Progenitor cell of endocrine pancreas (in vitro differentiated cells): ENCODE measurements around the gene CD164L2. TPM values are rescaled to one million over a fixed set of nuclear protein-coding genes. Genes with fewer than 3 reads are reported as not detected.

ENCODE experiments used
- DNase-seq: peaks from one replicate; pipeline ENCODE4 v3.0.0; 2021; ENCODE audit warnings: low spot score; ENCODE audit not compliant: unreplicated experiment
- H3K27ac Mint-ChIP-seq: 2 replicates; pipeline ENCODE4 v1.8.0; 2021; ENCODE audit warnings: mild to moderate bottlenecking, moderate library complexity, mixed read lengths
- H3K27me3 Mint-ChIP-seq: 2 replicates; pipeline ENCODE4 v1.8.0; 2021; ENCODE audit warnings: mixed read lengths
- H3K36me3 Mint-ChIP-seq: 2 replicates; pipeline ENCODE4 v1.8.0; 2022; ENCODE audit warnings: mixed read lengths; ENCODE audit not compliant: insufficient read depth
- H3K4me1 Mint-ChIP-seq: 2 replicates; pipeline ENCODE4 v1.8.0; 2021; ENCODE audit warnings: low read depth, mixed read lengths
- H3K4me3 Mint-ChIP-seq: 2 replicates; pipeline ENCODE4 v1.8.0; 2021; ENCODE audit warnings: low read depth, mild to moderate bottlenecking, moderate library complexity, mixed read lengths
- H3K9me3 Mint-ChIP-seq: 2 replicates; pipeline ENCODE4 v1.8.0; 2021; ENCODE audit warnings: low read depth, mixed read lengths
- CTCF ChIP-seq: fragments of 200-600 bp; sonication (generic); IDR thresholded peaks from one replicate; pipeline ENCODE4 v1.5.0; 2021; ENCODE audit warnings: antibody characterized with exemption, mild to moderate bottlenecking; ENCODE audit not compliant: unreplicated experiment
- total RNA-seq: library from RNA; stranded (reverse); gene quantifications from 2 replicates; pipeline ENCODE4 v1.2.1, GENCODE V29; 2021

Gene CD164L2
- total RNA-seq, 1 donor from 2014 or later, result not detected

GRCh38 chr1:27341525-27342252, 41.4 kb downstream of the CD164L2 start, which contains the start of gene SYTL1:
Gene SYTL1 (plus strand): TSS chr1:27342022. CDS start chr1:27345335, 3,313 bp downstream.
- TF ChIP-seq CTCF, result no peak
- H3K27me3 Mint-ChIP-seq, result peaks cover 10% of the 10 kb centered on the region
- H3K27ac Mint-ChIP-seq, result peak within 1 kb of the TSS; percentile 33
- peaks cover 14% of the 10 kb centered on the region for H3K4me1 Mint-ChIP-seq
- DNase-seq, result no peak
- peak within 1 kb of the TSS; percentile 66 for H3K4me3 Mint-ChIP-seq
- no peaks in the 10 kb centered on the region for H3K9me3 Mint-ChIP-seq
- H3K36me3 Mint-ChIP-seq, result peaks cover 4% of the 10 kb centered on the region

- no peak overlapping the region for H3K27ac Mint-ChIP-seq
- H3K4me1 Mint-ChIP-seq, result peaks cover 14% of the 10 kb centered on the region
- no peak for DNase-seq
- H3K27me3 Mint-ChIP-seq, result peaks cover 7% of the 10 kb centered on the region
- TF ChIP-seq CTCF, result no peak
- H3K9me3 Mint-ChIP-seq, result no peaks in the 10 kb centered on the region
- H3K4me3 Mint-ChIP-seq, result no peak overlapping the region
- peaks cover 5% of the 10 kb centered on the region for H3K36me3 Mint-ChIP-seq
Observed at GRCh38 chr1:27339213-27339612, 43.9 kb downstream of the CD164L2 start.

GRCh38 chr1:27338751-27339150, 44.4 kb downstream of the CD164L2 start:
- DNase-seq, result no peak
- H3K4me3 Mint-ChIP-seq, result no peak overlapping the region
- TF ChIP-seq CTCF, result no peak

GRCh38 chr1:27336756-27337155, 46.4 kb downstream of the CD164L2 start:
- TF ChIP-seq CTCF, result no peak
- H3K9me3 Mint-ChIP-seq, result no peaks in the 10 kb centered on the region
- no peaks in the 10 kb centered on the region for H3K27me3 Mint-ChIP-seq
- no peak overlapping the region for H3K4me3 Mint-ChIP-seq
- DNase-seq, result no peak
- H3K4me1 Mint-ChIP-seq, result peaks cover 1% of the 10 kb centered on the region
- H3K36me3 Mint-ChIP-seq, result peaks cover 5% of the 10 kb centered on the region
- H3K27ac Mint-ChIP-seq, result no peak overlapping the region

More at GRCh38 chr1:27338751-27339150, 44.4 kb downstream of the CD164L2 start:
- Mint-ChIP-seq H3K9me3 (no peaks in the 10 kb centered on the region), H3K4me1 (peaks cover 14% of the 10 kb centered on the region), H3K27ac (no peak overlapping the region), H3K27me3 (peaks cover 7% of the 10 kb centered on the region), H3K36me3 (peaks cover 5% of the 10 kb centered on the region)

- DNase-seq, result no peak
- H3K4me1 Mint-ChIP-seq, result no peaks in the 10 kb centered on the region
- peaks cover 5% of the 10 kb centered on the region for H3K36me3 Mint-ChIP-seq
- H3K4me3 Mint-ChIP-seq, result no peak overlapping the region
- no peak for TF ChIP-seq CTCF
- no peaks in the 10 kb centered on the region for H3K27me3 Mint-ChIP-seq
- no peaks in the 10 kb centered on the region for H3K9me3 Mint-ChIP-seq
- no peak overlapping the region for H3K27ac Mint-ChIP-seq
Observed at GRCh38 chr1:27335506-27336422, 47.4 kb downstream of the CD164L2 start.
